ENCODE results near the gene PGLYRP2.

PGLYRP2 gene

GRCh38 chr19:15456441-15456840 is 22.9 kb downstream of the PGLYRP2 start:
- no peak for DNase-seq (ENCODE audit: low read depth)

- DNase-seq (ENCODE audit: low read depth): no peak
These were observed 23.3 kb downstream of the PGLYRP2 start for GRCh38 chr19:15455996-15456395.

- DNase-seq (ENCODE audit: low read depth): no peak
These were observed 25.1 kb downstream of the PGLYRP2 start for GRCh38 chr19:15453906-15454860.

GRCh38 chr19:15453091-15453578 is 26.2 kb downstream of the PGLYRP2 start:
- DNase-seq (ENCODE audit: low read depth): no peak

- no peak for DNase-seq (ENCODE audit: low read depth)
These were observed 26.9 kb downstream of the PGLYRP2 start for GRCh38 chr19:15452111-15453047.

- no peak for DNase-seq (ENCODE audit: low read depth)
These were observed 28.8 kb downstream of the PGLYRP2 start for GRCh38 chr19:15450528-15450890.

- DNase-seq (ENCODE audit: low read depth): peak; percentile 74
These were observed 29.4 kb downstream of the PGLYRP2 start, which contains the start of gene WIZ for GRCh38 chr19:15449620-15450527. TSS of gene WIZ (minus strand) at chr19:15449956. CDS start at chr19:15448307, 1,649 bp downstream.

- no peak for DNase-seq (ENCODE audit: low read depth)
These were observed 30.3 kb downstream of the PGLYRP2 start for GRCh38 chr19:15448778-15449619.

- DNase-seq (ENCODE audit: low read depth): no peak
These were observed 31.1 kb downstream of the PGLYRP2 start for GRCh38 chr19:15448044-15448777.

- no peak for DNase-seq (ENCODE audit: low read depth)
These were observed 32.2 kb downstream of the PGLYRP2 start for GRCh38 chr19:15447057-15447456.

- DNase-seq (ENCODE audit: low read depth): no peak
These were observed 33.4 kb downstream of the PGLYRP2 start for GRCh38 chr19:15445807-15446376.

- no peak for DNase-seq (ENCODE audit: low read depth)
These were observed 34.1 kb downstream of the PGLYRP2 start for GRCh38 chr19:15445227-15445605.

- no peak for DNase-seq (ENCODE audit: low read depth)
These were observed 34.6 kb downstream of the PGLYRP2 start for GRCh38 chr19:15444505-15445226.

GRCh38 chr19:15443838-15444237 is 35.5 kb downstream of the PGLYRP2 start:
- DNase-seq (ENCODE audit: low read depth): no peak

GRCh38 chr19:15443325-15443724 is 36.0 kb downstream of the PGLYRP2 start:
- no peak for DNase-seq (ENCODE audit: low read depth)

GRCh38 chr19:15442142-15442920 is 37.0 kb downstream of the PGLYRP2 start:
- no peak for DNase-seq (ENCODE audit: low read depth)

- no peak for DNase-seq (ENCODE audit: low read depth)
These were observed 38.0 kb downstream of the PGLYRP2 start for GRCh38 chr19:15441317-15441716.

All from activated gamma-delta T cell treated with anti-CD3 and anti-CD28 coated beads, Interleukin-2, amount 50 U/mL, for 16 hours (primary cell).